ENCODE measurements around the gene ZP4. TPM values are rescaled to one million over a fixed set of nuclear protein-coding genes. Genes with fewer than 3 reads are reported as not detected.

Gene ZP4
- total and polyA plus RNA-seq, 2 of the 8 experiments (the other 6 are each of a cell fraction or from before 2014, with no cell fraction given) = not detected

DNA sequence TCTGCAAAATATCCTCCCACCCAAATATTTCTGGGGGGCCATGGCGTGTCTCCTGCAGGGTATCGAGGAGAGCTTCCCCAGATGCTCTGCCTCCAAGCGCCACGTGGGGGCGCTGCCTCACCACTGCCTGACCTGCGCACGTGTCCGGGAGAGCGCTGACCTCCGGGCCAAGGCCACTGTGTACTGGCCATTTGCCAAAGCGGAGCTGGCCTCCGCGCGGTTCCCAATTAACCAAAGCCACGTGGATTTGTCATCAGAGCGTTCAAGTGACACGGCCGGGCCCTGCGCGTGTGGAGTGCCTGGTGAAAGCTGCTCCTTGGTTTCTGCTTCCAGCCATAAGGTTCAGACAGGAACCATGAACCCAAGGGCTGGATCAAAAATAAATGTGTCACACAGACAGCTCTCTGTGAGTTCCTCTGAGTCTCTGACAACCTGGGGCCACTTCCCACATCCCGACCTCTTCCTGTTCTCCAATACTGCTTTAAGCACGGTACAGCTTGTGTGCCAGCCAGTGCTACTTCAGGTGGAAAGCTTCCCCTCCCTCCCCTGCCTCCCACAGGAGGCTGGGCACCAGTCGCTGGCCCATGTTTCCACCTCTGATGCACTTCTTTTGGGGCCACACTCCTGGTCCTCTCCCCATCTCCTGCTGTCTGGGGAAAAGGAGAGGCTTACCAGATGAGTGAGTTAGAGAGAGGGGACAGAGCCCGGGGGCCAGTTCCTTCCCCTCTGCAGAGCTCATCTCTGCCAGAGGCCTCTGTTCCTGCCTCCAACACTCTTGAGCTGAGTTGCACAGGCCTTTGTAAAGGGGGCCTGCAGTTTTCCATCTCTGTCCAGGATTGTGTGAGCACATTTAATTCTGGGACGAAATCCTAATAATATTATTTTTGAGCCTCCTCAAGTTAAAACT is 26.1 kb downstream of the ZP4 start (continued):
- TF ChIP-seq TEAD4 (IDR thresholded peaks at IDR 0.05; ENCODE audit: low read depth, low read length) (no peak), POU5F1 (IDR thresholded peaks at IDR 0.05; ENCODE audit: low read depth, low read length) (no peak), HDAC6 (IDR thresholded peaks at IDR 0.05; ENCODE audit: low read depth, low read length) (no peak), SUZ12 (IDR thresholded peaks at IDR 0.05; ENCODE audit: low read length) (no peak), EGR1 (IDR thresholded peaks at IDR 0.05; ENCODE audit: borderline replicate concordance, low read depth, low read length) (no peak), GABPA (IDR thresholded peaks at IDR 0.05; ENCODE audit: borderline replicate concordance, insufficient read depth, low read length) (no peak), YY1 (IDR thresholded peaks at IDR 0.05; ENCODE audit: low read depth, low read length) (peak; percentile 55; the same call in 1 of the 2 replicates), NRF1 (IDR thresholded peaks at IDR 0.05; ENCODE audit: low read depth, low read length) (no peak), RBBP5 (IDR thresholded peaks at IDR 0.05; ENCODE audit: borderline replicate concordance, low read depth, low read length) (no peak), KDM4A (IDR thresholded peaks at IDR 0.05; ENCODE audit: low read depth, low read length, severe bottlenecking) (no peak), HDAC2 (IDR thresholded peaks at IDR 0.05; ENCODE audit: borderline replicate concordance in 1 of 2, low read depth in 2 of 2, low read length in 2 of 2) (peak in 1 of 2 experiments; percentile 68; a peak in 2 of 4 replicates), RXRA (IDR thresholded peaks at IDR 0.05; ENCODE audit: insufficient read depth, low read depth, low read length) (no peak), TAF7 (optimal IDR thresholded peaks at IDR 0.05; ENCODE audit: borderline replicate concordance, low read depth, low read length) (no peak), EP300 (IDR thresholded peaks at IDR 0.05; ENCODE audit: borderline replicate concordance in 1 of 2, low read depth in 2 of 2, low read length in 2 of 2) (no peak), CHD1 (IDR thresholded peaks at IDR 0.05; ENCODE audit: low read depth, low read length) (no peak), BACH1 (IDR thresholded peaks at IDR 0.05; ENCODE audit: low read length) (no peak), RAD21 (IDR thresholded peaks at IDR 0.05 in 1 of 2, conservative IDR thresholded peaks at IDR 0.05 in 1 of 2; ENCODE audit: low read depth in 2 of 2, low read length in 2 of 2) (peak; percentile 97 to 98)
- TF ChIP-seq, protein P1, sequence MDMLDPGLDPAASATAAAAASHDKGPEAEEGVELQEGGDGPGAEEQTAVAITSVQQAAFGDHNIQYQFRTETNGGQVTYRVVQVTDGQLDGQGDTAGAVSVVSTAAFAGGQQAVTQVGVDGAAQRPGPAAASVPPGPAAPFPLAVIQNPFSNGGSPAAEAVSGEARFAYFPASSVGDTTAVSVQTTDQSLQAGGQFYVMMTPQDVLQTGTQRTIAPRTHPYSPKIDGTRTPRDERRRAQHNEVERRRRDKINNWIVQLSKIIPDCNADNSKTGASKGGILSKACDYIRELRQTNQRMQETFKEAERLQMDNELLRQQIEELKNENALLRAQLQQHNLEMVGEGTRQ (IDR thresholded peaks at IDR 0.05; ENCODE audit: low read length) = peak; percentile 70
- TF ChIP-seq, protein P2, sequence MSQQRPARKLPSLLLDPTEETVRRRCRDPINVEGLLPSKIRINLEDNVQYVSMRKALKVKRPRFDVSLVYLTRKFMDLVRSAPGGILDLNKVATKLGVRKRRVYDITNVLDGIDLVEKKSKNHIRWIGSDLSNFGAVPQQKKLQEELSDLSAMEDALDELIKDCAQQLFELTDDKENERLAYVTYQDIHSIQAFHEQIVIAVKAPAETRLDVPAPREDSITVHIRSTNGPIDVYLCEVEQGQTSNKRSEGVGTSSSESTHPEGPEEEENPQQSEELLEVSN (IDR thresholded peaks at IDR 0.05) = peak; percentile 94
- TF ChIP-seq, protein P3, sequence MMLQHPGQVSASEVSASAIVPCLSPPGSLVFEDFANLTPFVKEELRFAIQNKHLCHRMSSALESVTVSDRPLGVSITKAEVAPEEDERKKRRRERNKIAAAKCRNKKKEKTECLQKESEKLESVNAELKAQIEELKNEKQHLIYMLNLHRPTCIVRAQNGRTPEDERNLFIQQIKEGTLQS (IDR thresholded peaks at IDR 0.05; ENCODE audit: insufficient read depth, low read depth, low read length) = peak; percentile 24; the same call in 1 of the 2 replicates
